ENCODE measurements around the gene LIN9.
"Not testable (repeated sequence)": the region's sequence is repeated elsewhere in the genome, so short reads cannot be mapped to it uniquely, and the experiment has no call there.

Gene LIN9

GRCh38 chr1:226209307-226210059, 99.5 kb downstream of the LIN9 start:
- DNase-seq: no peak

GRCh38 chr1:226207048-226207447, 101.9 kb downstream of the LIN9 start:
- DNase-seq: no peak

- DNase-seq: no peak
Measured at GRCh38 chr1:226204198-226204597, 104.8 kb downstream of the LIN9 start.

- no peak for DNase-seq
Measured at GRCh38 chr1:226203655-226204054, 105.3 kb downstream of the LIN9 start.

- DNase-seq: no peak
Measured at GRCh38 chr1:226203240-226203639, 105.7 kb downstream of the LIN9 start.

- DNase-seq: not testable (repeated sequence)
Measured at GRCh38 chr1:226202666-226203065, 106.3 kb downstream of the LIN9 start.

- no peak for DNase-seq
Measured at GRCh38 chr1:226202246-226202645, 106.7 kb downstream of the LIN9 start.

- no peak for DNase-seq
Measured at GRCh38 chr1:226201029-226201593, 107.9 kb downstream of the LIN9 start.

- DNase-seq: no peak
Measured at GRCh38 chr1:226199971-226200370, 109.0 kb downstream of the LIN9 start.

- DNase-seq: no peak
Measured at GRCh38 chr1:226195144-226195543, 113.8 kb downstream of the LIN9 start.

GRCh38 chr1:226187380-226187779, 121.6 kb downstream of the LIN9 start:
- DNase-seq: no peak

GRCh38 chr1:226187019-226187322, 122.0 kb downstream of the LIN9 start:
- no peak for DNase-seq

- peak; percentile 95 for DNase-seq
Measured at GRCh38 chr1:226186124-226187018, 122.6 kb downstream of the LIN9 start, which contains the start of gene ACBD3. Gene ACBD3 (minus strand): TSS chr1:226186741. CDS start chr1:226186675, 66 bp downstream.

GRCh38 chr1:226185141-226186036, 123.6 kb downstream of the LIN9 start:
- DNase-seq: no peak

GRCh38 chr1:226181996-226182714, 126.8 kb downstream of the LIN9 start:
- no peak for DNase-seq

Measured in activated effector memory CD4-positive, alpha-beta T cell treated with anti-CD3 and anti-CD28 coated beads, Interleukin-2, amount 50 U/mL, for 16 hours (primary cell).